ENCODE measurements around the gene TDO2.

The TDO2 gene

DNA sequence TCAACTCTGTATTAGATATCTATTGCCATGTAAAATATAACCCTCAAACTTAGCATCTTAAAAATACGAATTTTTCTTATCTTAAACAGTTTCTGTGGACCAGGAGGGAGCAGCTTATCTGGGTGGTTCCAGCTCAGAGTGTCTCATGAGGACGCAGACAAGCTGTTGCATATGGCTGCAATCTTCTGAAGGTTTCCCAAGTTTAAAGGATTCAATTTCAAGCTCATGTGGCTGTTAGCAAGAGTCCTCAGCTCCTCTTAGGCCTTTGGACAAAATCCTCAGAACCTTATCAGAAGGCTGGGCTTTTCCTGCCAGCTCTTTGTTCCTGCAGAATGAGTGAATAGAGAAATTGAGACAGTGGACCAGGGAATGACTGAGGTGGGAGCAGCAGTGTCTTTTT is 53.0 kb downstream of the TDO2 start:
- H3K4me2 ChIP-seq (ENCODE audit: low read length), result no peak overlapping the region
- H3K4me1 ChIP-seq (ENCODE audit: low read length), result peaks cover 17% of the 10 kb centered on the region
- TF ChIP-seq, protein P1, sequence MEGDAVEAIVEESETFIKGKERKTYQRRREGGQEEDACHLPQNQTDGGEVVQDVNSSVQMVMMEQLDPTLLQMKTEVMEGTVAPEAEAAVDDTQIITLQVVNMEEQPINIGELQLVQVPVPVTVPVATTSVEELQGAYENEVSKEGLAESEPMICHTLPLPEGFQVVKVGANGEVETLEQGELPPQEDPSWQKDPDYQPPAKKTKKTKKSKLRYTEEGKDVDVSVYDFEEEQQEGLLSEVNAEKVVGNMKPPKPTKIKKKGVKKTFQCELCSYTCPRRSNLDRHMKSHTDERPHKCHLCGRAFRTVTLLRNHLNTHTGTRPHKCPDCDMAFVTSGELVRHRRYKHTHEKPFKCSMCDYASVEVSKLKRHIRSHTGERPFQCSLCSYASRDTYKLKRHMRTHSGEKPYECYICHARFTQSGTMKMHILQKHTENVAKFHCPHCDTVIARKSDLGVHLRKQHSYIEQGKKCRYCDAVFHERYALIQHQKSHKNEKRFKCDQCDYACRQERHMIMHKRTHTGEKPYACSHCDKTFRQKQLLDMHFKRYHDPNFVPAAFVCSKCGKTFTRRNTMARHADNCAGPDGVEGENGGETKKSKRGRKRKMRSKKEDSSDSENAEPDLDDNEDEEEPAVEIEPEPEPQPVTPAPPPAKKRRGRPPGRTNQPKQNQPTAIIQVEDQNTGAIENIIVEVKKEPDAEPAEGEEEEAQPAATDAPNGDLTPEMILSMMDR (IDR thresholded peaks at IDR 0.05; ENCODE audit: low read depth, low read length), result no peak
- TF ChIP-seq EZH2phosphoT487 (IDR thresholded peaks at IDR 0.05; ENCODE audit: low read depth), result no peak
- no peak overlapping the region for H3K27ac ChIP-seq (ENCODE audit: low read length)
- H3K27me3 ChIP-seq (ENCODE audit: low read depth, low read length), result no peaks in the 10 kb centered on the region
- H3K9me3 ChIP-seq (ENCODE audit: insufficient read depth, low read length), result no peaks in the 10 kb centered on the region
- H3K79me2 ChIP-seq (ENCODE audit: low read length), result no peaks in the 10 kb centered on the region
- H2AFZ ChIP-seq (ENCODE audit: low read depth, low read length), result 0 out of 2 replicates have a peak overlapping the region, but pooled peaks have one; percentile 29
- no peaks in the 10 kb centered on the region for H4K20me1 ChIP-seq (ENCODE audit: insufficient read depth, low read length)
- no peak overlapping the region for H3K4me3 ChIP-seq (ENCODE audit: low read length)
- no peaks in the 10 kb centered on the region for H3K36me3 ChIP-seq (replicated peaks; ENCODE audit: low read depth, low read length)
- no peak overlapping the region for H3K9ac ChIP-seq (ENCODE audit: low read length)

DNA sequence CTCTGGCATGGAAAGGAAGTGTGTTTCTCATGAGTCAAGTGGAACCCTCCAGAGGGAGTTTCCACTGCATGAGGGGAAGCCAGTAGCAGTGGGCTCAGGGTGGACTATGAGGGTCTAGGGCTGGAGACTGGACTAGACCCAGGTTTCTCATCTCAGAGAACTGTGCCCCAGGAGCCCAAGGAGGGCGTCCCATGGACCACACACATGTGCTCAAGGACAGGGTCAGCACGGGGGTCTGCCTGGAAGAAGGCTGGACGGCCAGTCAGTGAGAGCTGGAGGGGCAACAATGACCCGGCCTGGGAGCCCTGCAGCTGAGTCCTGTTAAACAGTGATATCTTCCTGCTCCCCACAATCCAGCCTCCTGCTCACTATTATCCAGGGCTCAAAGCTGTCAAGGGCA is 55.9 kb downstream of the TDO2 start:
- Histone ChIP-seq H3K4me3 (ENCODE audit: low read length) (no peak overlapping the region), H3K4me1 (ENCODE audit: low read length) (peaks cover 8% of the 10 kb centered on the region; the same call in 1 of the 2 replicates), H3K79me2 (ENCODE audit: low read length) (no peaks in the 10 kb centered on the region), H3K9me3 (ENCODE audit: insufficient read depth, low read length) (no peaks in the 10 kb centered on the region), H3K9ac (ENCODE audit: low read length) (no peak overlapping the region), H3K27me3 (ENCODE audit: low read depth, low read length) (no peaks in the 10 kb centered on the region), H3K27ac (ENCODE audit: low read length) (no peak overlapping the region), H3K4me2 (ENCODE audit: low read length) (no peak overlapping the region), H2AFZ (ENCODE audit: low read depth, low read length) (no peak overlapping the region), H4K20me1 (ENCODE audit: insufficient read depth, low read length) (no peaks in the 10 kb centered on the region), H3K36me3 (replicated peaks; ENCODE audit: low read depth, low read length) (no peaks in the 10 kb centered on the region)
- TF ChIP-seq, protein P1 (IDR thresholded peaks at IDR 0.05; ENCODE audit: low read depth, low read length), result no peak
- TF ChIP-seq EZH2phosphoT487 (IDR thresholded peaks at IDR 0.05; ENCODE audit: low read depth), result no peak

DNA sequence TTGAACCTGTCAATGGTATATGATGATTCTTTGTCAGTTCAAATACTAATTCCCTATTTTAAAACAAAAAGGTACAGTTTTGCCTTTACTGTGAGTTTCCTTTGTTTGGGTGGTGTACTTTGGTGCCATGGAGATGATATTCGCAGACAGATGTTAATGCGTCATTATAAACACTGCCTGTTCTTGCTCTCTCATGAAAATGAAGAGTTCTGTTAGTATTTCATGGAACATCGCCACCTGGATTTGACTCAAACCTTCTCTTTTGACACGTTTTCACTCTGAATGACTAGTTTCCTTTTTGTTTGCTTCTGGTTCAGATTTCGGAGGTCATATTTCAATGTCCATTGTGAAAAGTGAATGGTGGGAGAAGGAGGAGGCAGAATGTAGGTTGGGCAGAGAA is 57.0 kb downstream of the TDO2 start:
- TF ChIP-seq, protein P1 (IDR thresholded peaks at IDR 0.05; ENCODE audit: low read depth, low read length), result no peak
- TF ChIP-seq EZH2phosphoT487 (IDR thresholded peaks at IDR 0.05; ENCODE audit: low read depth), result no peak
- Histone ChIP-seq H3K36me3 (replicated peaks; ENCODE audit: low read depth, low read length) (no peaks in the 10 kb centered on the region), H2AFZ (ENCODE audit: low read depth, low read length) (peak overlapping the region; percentile 81), H3K79me2 (ENCODE audit: low read length) (no peaks in the 10 kb centered on the region), H3K9ac (ENCODE audit: low read length) (no peak overlapping the region), H3K4me2 (ENCODE audit: low read length) (peak overlapping the region; percentile 38), H3K4me1 (ENCODE audit: low read length) (peaks cover 8% of the 10 kb centered on the region; the same call in 1 of the 2 replicates), H3K27me3 (ENCODE audit: low read depth, low read length) (no peaks in the 10 kb centered on the region), H3K9me3 (ENCODE audit: insufficient read depth, low read length) (no peaks in the 10 kb centered on the region), H4K20me1 (ENCODE audit: insufficient read depth, low read length) (no peaks in the 10 kb centered on the region), H3K4me3 (ENCODE audit: low read length) (peak overlapping the region; percentile 17), H3K27ac (ENCODE audit: low read length) (no peak overlapping the region)

DNA sequence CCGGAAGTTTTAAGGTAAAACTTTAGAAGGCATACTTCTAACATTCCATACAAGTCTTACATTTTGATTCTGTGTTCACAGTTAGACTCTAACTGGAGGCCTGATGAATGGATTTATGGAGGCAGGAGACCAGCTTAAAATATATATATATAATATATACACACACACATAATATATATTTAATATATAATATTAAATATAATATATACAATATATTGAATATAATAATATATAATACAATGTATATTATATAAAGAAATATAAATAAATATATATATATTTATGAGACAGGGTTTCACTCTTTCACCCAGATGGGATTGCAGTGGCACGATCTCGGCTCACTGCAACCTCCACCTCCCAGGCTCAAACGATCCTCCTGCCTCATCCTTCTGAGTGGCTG is 58.1 kb downstream of the TDO2 start:
- no peaks in the 10 kb centered on the region for H4K20me1 ChIP-seq (ENCODE audit: insufficient read depth, low read length)
- no peak overlapping the region for H2AFZ ChIP-seq (ENCODE audit: low read depth, low read length)
- H3K4me3 ChIP-seq (ENCODE audit: low read length), result no peak overlapping the region
- H3K4me1 ChIP-seq (ENCODE audit: low read length), result peaks cover 8% of the 10 kb centered on the region; the same call in 1 of the 2 replicates
- H3K27ac ChIP-seq (ENCODE audit: low read length), result no peak overlapping the region
- no peaks in the 10 kb centered on the region for H3K27me3 ChIP-seq (ENCODE audit: low read depth, low read length)
- H3K36me3 ChIP-seq (replicated peaks; ENCODE audit: low read depth, low read length), result no peaks in the 10 kb centered on the region
- H3K9ac ChIP-seq (ENCODE audit: low read length), result no peak overlapping the region
- TF ChIP-seq EZH2phosphoT487 (IDR thresholded peaks at IDR 0.05; ENCODE audit: low read depth), result no peak
- TF ChIP-seq, protein P1 (IDR thresholded peaks at IDR 0.05; ENCODE audit: low read depth, low read length), result no peak
- H3K4me2 ChIP-seq (ENCODE audit: low read length), result no peak overlapping the region
- H3K79me2 ChIP-seq (ENCODE audit: low read length), result no peaks in the 10 kb centered on the region
- no peaks in the 10 kb centered on the region for H3K9me3 ChIP-seq (ENCODE audit: insufficient read depth, low read length)
